IMR-90 (cell line): ENCODE results near the gene TMEM271. TPM values are rescaled to one million over a fixed set of nuclear protein-coding genes. Genes with fewer than 3 reads are reported as not detected.

Experiments
- ATAC-seq: fragments of 200-7000 bp; cut with Tn5 transposase; 2 replicates; pipeline ENCODE4 v1.9.1; 2020; ENCODE audit warnings: low read depth, mild to moderate bottlenecking, moderate library complexity
- BruUV-seq: library from RNA; stranded (reverse); fragments of 400-500 nt; replicated peaks from 2 replicates; lab custom pipeline; 2021; lab: Mats Ljungman, UMichigan
- CTCF ChIA-PET: fragments of 300-600 bp; formaldehyde crosslinking; extraction: SDS; loops from one replicate; lab custom pipeline; 2021; ENCODE audit warnings: antibody characterized with exemption; lab: Yijun Ruan, JAX
- POLR2A ChIA-PET: fragments of 300-600 bp; sonication (Branson Sonifier 250); formaldehyde crosslinking; loops from one replicate; lab custom pipeline; 2022; ENCODE audit warnings: antibody characterized with exemption; ENCODE audit not compliant: unreplicated experiment; lab: Charles Lee
- DNase-seq: peaks from one replicate; pipeline ENCODE4 v3.0.0; 2013
- H2AFZ ChIP-seq: replicated peaks from 2 replicates; pipeline ENCODE3; 2013; ENCODE audit warnings: low read length, mild to moderate bottlenecking; ENCODE audit not compliant: poor library complexity
- H2AK5ac ChIP-seq: 2 replicates; pipeline ENCODE4 v1.6.1; 2013; ENCODE audit warnings: low read depth, low read length, inconsistent platforms
- H2AK9ac ChIP-seq: replicated peaks from 2 replicates; pipeline ENCODE3; 2013; ENCODE audit warnings: mild to moderate bottlenecking, low read depth, low read length, moderate library complexity; ENCODE audit not compliant: poor library complexity
- H2BK120ac ChIP-seq: 2 replicates; pipeline ENCODE4 v1.6.1; 2013; ENCODE audit warnings: low read depth, low read length, inconsistent platforms
- H2BK15ac ChIP-seq: 3 replicates; pipeline ENCODE4 v1.6.1; 2013; ENCODE audit warnings: low read depth, low read length, inconsistent platforms
- H2BK20ac ChIP-seq: 2 replicates; pipeline ENCODE4 v1.6.1; 2013; ENCODE audit warnings: low read depth, mild to moderate bottlenecking, inconsistent platforms, low read length, moderate library complexity
- H2BK5ac ChIP-seq: 2 replicates; pipeline ENCODE4 v1.6.1; 2013; ENCODE audit warnings: mild to moderate bottlenecking, low read depth, low read length, inconsistent platforms; ENCODE audit not compliant: poor library complexity, severe bottlenecking
- H3K14ac ChIP-seq: replicated peaks from 2 replicates; pipeline ENCODE4 v1.6.1; 2013; ENCODE audit warnings: low read depth, low read length, inconsistent platforms
- H3K18ac ChIP-seq: 2 replicates; pipeline ENCODE4 v1.6.1; 2013; ENCODE audit warnings: low read depth, low read length, control low read depth
- H3K23ac ChIP-seq: 2 replicates; pipeline ENCODE4 v1.6.1; 2013; ENCODE audit warnings: low read depth, low read length, inconsistent platforms
- H3K27ac ChIP-seq: 2 replicates; pipeline ENCODE4 v1.5.1; 2013; ENCODE audit warnings: mild to moderate bottlenecking, control low read depth, low read length; ENCODE audit not compliant: insufficient read depth
- H3K27me3 ChIP-seq: 2 replicates; pipeline ENCODE4 v1.6.1; 2013; ENCODE audit warnings: low read length; ENCODE audit not compliant: control insufficient read depth, insufficient read depth
- H3K36me3 ChIP-seq: 2 replicates; pipeline ENCODE4 v1.6.1; 2013; ENCODE audit warnings: low read length, mixed read lengths; ENCODE audit not compliant: control insufficient read depth, insufficient read depth
- H3K4ac ChIP-seq: 2 replicates; pipeline ENCODE4 v1.6.1; 2013; ENCODE audit warnings: low read depth, low read length, inconsistent platforms
- H3K4me1 ChIP-seq: 2 replicates; pipeline ENCODE4 v1.6.1; 2013; ENCODE audit warnings: low read length, mixed read lengths; ENCODE audit not compliant: control insufficient read depth, insufficient read depth
- H3K4me2 ChIP-seq: 2 replicates; pipeline ENCODE4 v1.6.1; 2013; ENCODE audit warnings: low read depth, mild to moderate bottlenecking, control low read depth, low read length, moderate library complexity
- H3K4me3 ChIP-seq: 2 replicates; pipeline ENCODE4 v1.5.1; 2013; ENCODE audit warnings: low read depth, mild to moderate bottlenecking, control low read depth, low read length, moderate library complexity; ENCODE audit not compliant: insufficient read depth
- H3K56ac ChIP-seq: 2 replicates; pipeline ENCODE4 v1.6.1; 2013; ENCODE audit warnings: low read length, inconsistent platforms; ENCODE audit not compliant: insufficient read depth; ENCODE audit errors: extremely low read depth
- H3K79me1 ChIP-seq, 2 experiments: 2 replicates each; pipeline ENCODE4 v1.6.1; 2013; ENCODE audit warnings: low read length in 2 of 2, inconsistent platforms in 1 of 2, low read depth in 1 of 2
- H3K9ac ChIP-seq: 2 replicates; pipeline ENCODE4 v1.6.1; 2013; ENCODE audit warnings: low read depth, low read length, control low read depth
- H3K9me1 ChIP-seq: 2 replicates; pipeline ENCODE4 v1.6.1; 2013; ENCODE audit warnings: low read length, inconsistent platforms; ENCODE audit not compliant: insufficient read depth
- H3K9me3 ChIP-seq: 2 replicates; pipeline ENCODE4 v1.6.1; 2013; ENCODE audit warnings: low read length; ENCODE audit not compliant: control insufficient read depth, insufficient read depth
- H4K20me1 ChIP-seq: 2 replicates; pipeline ENCODE4 v1.6.1; 2013; ENCODE audit warnings: low read length, inconsistent platforms; ENCODE audit not compliant: insufficient read depth
- H4K5ac ChIP-seq: 2 replicates; pipeline ENCODE4 v1.6.1; 2013; ENCODE audit warnings: mild to moderate bottlenecking, low read depth, low read length, control low read depth
- H4K8ac ChIP-seq, 2 experiments: 2 replicates each; pipeline ENCODE4 v1.6.1; 2013; ENCODE audit warnings: low read depth in 2 of 2, low read length in 2 of 2, control low read depth in 1 of 2, inconsistent platforms in 1 of 2
- H4K91ac ChIP-seq: 2 replicates; pipeline ENCODE4 v1.6.1; 2013; ENCODE audit warnings: low read depth, low read length, inconsistent platforms; ENCODE audit not compliant: insufficient read depth
- CEBPB ChIP-seq: IDR thresholded peaks from 2 replicates; pipeline ENCODE4 v1.6.1; 2012; ENCODE audit warnings: low read depth, low read length, improper control_type of control experiment
- CHD1 ChIP-seq: IDR thresholded peaks from 2 replicates; pipeline ENCODE4 v1.6.1; 2012; ENCODE audit warnings: low read depth, low read length, improper control_type of control experiment
- FOS ChIP-seq: fragments of 150-350 bp; IDR thresholded peaks from 2 replicates; pipeline ENCODE4 v1.6.1; 2016; ENCODE audit warnings: low read depth, low read length
- MAFK ChIP-seq: IDR thresholded peaks from 2 replicates; pipeline ENCODE4 v1.6.1; 2012; ENCODE audit warnings: low read depth, low read length, improper control_type of control experiment
- MAZ ChIP-seq: IDR thresholded peaks from 2 replicates; pipeline ENCODE4 v1.6.1; 2012; ENCODE audit warnings: low read depth, mild to moderate bottlenecking, low read length, improper control_type of control experiment, moderate library complexity, borderline replicate concordance
- MXI1 ChIP-seq: IDR thresholded peaks from 2 replicates; pipeline ENCODE4 v1.6.1; 2012; ENCODE audit warnings: low read depth, mild to moderate bottlenecking, low read length, moderate library complexity, borderline replicate concordance
- NFE2L2 ChIP-seq: fragments of 150-350 bp; IDR thresholded peaks from 2 replicates; pipeline ENCODE4 v1.6.1; 2016; ENCODE audit warnings: low read depth, mild to moderate bottlenecking, low read length
- RAD21 ChIP-seq: IDR thresholded peaks from 2 replicates; pipeline ENCODE4 v1.6.1; 2012; ENCODE audit warnings: low read length, improper control_type of control experiment
- RCOR1 ChIP-seq: IDR thresholded peaks from 2 replicates; pipeline ENCODE4 v1.6.1; 2012; ENCODE audit warnings: mild to moderate bottlenecking, low read length, improper control_type of control experiment; ENCODE audit not compliant: insufficient replicate concordance
- RFX5 ChIP-seq: IDR thresholded peaks from 2 replicates; pipeline ENCODE4 v1.8.0; 2012; ENCODE audit warnings: low read depth, mild to moderate bottlenecking, low read length, moderate library complexity
- SMC3 ChIP-seq: fragments of 150-350 bp; IDR thresholded peaks from 2 replicates; pipeline ENCODE4 v1.6.1; 2016; ENCODE audit warnings: low read depth, mild to moderate bottlenecking, antibody characterized with exemption, low read length, moderate library complexity
- WGBS, 2 experiments: methylation state at CpG; one replicate each; pipeline versions ENCODE4 v1.1.5 to v1.1.7; 2013; ENCODE audit warnings: missing lambda C conversion rate in 2 of 2; ENCODE audit not compliant: insufficient read length in 1 of 2; ENCODE audit errors: extremely low coverage in 2 of 2; 5-methylcytosine and 5-hydroxymethylcytosine counted together
- dilution Hi-C: fragments of 300-500 bp; cut with HindIII; formaldehyde crosslinking; loops from one replicate; pipeline ENCODE4 v1.14.3; 2018; ENCODE audit warnings: low sequenced_read_pairs; ENCODE audit not compliant: unreplicated experiment
- in situ Hi-C: fragments of 300-500 bp; cut with MboI; formaldehyde crosslinking; loops from 3 replicates; pipeline ENCODE4 v1.14.3; 2019; ENCODE audit warnings: low sequenced_read_pairs, inconsistent platforms, mixed read lengths
- intact Hi-C: fragments of 100-400 bp; cut with micrococcal nuclease; formaldehyde crosslinking; loops from 2 replicates; pipeline ENCODE4 v1.10.0; 2022
- polyA plus RNA-seq, 3 experiments: library from polyadenylated mRNA; depleted of rRNA; stranded (reverse); fragments of >200 nt; gene quantifications; 2 replicates each; pipeline ENCODE4 v1.2.3, GENCODE V29; 2012; ENCODE audit warnings: low replicate concordance in 1 of 3
- total RNA-seq: library from RNA; depleted of rRNA; stranded (reverse); fragments of >200 nt; gene quantifications from 2 replicates; pipeline ENCODE4 v1.2.3, GENCODE V29; 2012
- TF ChIP-seq, protein P1 (sequence below): fragments of 150-350 bp; IDR thresholded peaks from 2 replicates; pipeline ENCODE4 v1.6.1; 2016; ENCODE audit warnings: low read depth, mild to moderate bottlenecking, low read length, moderate library complexity, borderline replicate concordance
- TF ChIP-seq, protein P2 (sequence below): fragments of 150-350 bp; IDR thresholded peaks from 2 replicates; pipeline ENCODE4 v1.6.1; 2017; ENCODE audit warnings: mild to moderate bottlenecking, antibody characterized with exemption, low read length, low read depth
- TF ChIP-seq, protein P3 (sequence below): conservative IDR thresholded peaks from 2 replicates; pipeline ENCODE4 v1.5.1; 2012; ENCODE audit warnings: mild to moderate bottlenecking, low read depth, low read length, improper control_type of control experiment

Gene TMEM271
- total and polyA plus RNA-seq, 2 of the 4 experiments (the other 2 are of a cell fraction), result not detected

DNA sequence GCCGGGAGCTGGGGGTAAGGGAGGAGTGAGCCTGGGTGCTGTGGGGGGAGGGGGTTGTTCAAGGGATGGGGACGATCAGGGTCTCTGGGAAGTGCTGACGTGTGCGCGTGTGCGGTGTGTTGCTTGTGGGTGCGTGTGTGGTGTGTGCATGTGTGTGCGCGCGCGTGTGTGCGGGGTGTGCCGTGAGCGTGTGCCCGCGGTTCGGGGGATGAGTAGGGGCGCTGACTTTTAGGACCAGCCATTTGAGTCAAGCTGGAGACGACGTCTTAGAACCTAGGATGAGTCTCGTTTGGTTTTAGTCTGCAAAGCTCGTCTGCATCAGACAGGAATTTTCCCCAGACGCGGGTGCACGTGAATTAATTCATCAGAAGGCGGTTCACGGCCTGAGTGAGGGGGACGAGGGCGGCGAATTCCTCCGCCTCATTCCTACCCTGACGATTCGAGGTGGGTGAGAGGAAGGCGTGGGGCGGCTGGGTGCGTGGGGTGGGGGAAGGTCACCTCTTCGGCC, 950 bp upstream of the TMEM271 start:
- no peaks in the 10 kb centered on the region for H3K9me1 ChIP-seq
- H3K23ac ChIP-seq, result no peak overlapping the region
- no peak overlapping the region for H2BK120ac ChIP-seq
- no peak overlapping the region for H3K18ac ChIP-seq
- BruUV-seq, result no TSS peak
- peak overlapping the region; percentile 33; the same call in 1 of the 2 replicates for H3K4me2 ChIP-seq
- no peak overlapping the region for H3K4me3 ChIP-seq
- no peak overlapping the region for H3K4ac ChIP-seq
- H4K5ac ChIP-seq, result no peak overlapping the region
- no peak overlapping the region for H4K91ac ChIP-seq
- no peak overlapping the region for H3K27ac ChIP-seq
- ChIA-PET POLR2A (no interaction called here), CTCF (no interaction called here)
- H3K56ac ChIP-seq, result no peak overlapping the region
- H2AFZ ChIP-seq, result peak overlapping the region; percentile 72
- H3K9me3 ChIP-seq, result 0 out of 2 replicates have a peak, but pooled peaks cover 3% of the 10 kb centered on the region
- no peak overlapping the region for H2BK20ac ChIP-seq
- ATAC-seq (no peak; the same call in 1 of the 2 replicates), DNase-seq (no peak)
- H3K9ac ChIP-seq, result no peak overlapping the region
- no peak overlapping the region for H4K8ac ChIP-seq
- peaks cover 58% of the 10 kb centered on the region for H3K27me3 ChIP-seq
- no peaks in the 10 kb centered on the region for H4K20me1 ChIP-seq
- intact Hi-C loops (no loop called here), in situ Hi-C loops (no loop called here), dilution Hi-C loops (no loop called here)
- no peak overlapping the region for H2BK15ac ChIP-seq
- no peak overlapping the region for H3K14ac ChIP-seq
- no peak overlapping the region for H2AK5ac ChIP-seq
- H2AK9ac ChIP-seq, result no peak overlapping the region
- WGBS, 2 experiments, result 6% methylated on average over 8 of the region's 37 CpGs; no CpG with 5 or more reads in 1 of the 2 experiments
- no peaks in the 10 kb centered on the region for H3K36me3 ChIP-seq
- no peak overlapping the region for H2BK5ac ChIP-seq
- TF ChIP-seq, protein P1, sequence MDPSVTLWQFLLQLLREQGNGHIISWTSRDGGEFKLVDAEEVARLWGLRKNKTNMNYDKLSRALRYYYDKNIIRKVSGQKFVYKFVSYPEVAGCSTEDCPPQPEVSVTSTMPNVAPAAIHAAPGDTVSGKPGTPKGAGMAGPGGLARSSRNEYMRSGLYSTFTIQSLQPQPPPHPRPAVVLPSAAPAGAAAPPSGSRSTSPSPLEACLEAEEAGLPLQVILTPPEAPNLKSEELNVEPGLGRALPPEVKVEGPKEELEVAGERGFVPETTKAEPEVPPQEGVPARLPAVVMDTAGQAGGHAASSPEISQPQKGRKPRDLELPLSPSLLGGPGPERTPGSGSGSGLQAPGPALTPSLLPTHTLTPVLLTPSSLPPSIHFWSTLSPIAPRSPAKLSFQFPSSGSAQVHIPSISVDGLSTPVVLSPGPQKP, result no peak
- no peak for TF ChIP-seq CHD1
- TF ChIP-seq RAD21, result no peak
- TF ChIP-seq MAZ, result no peak
- TF ChIP-seq FOS, result no peak
- no peak for TF ChIP-seq MAFK
- no peak for TF ChIP-seq NFE2L2
- TF ChIP-seq MXI1, result no peak
- TF ChIP-seq CEBPB, result no peak
- TF ChIP-seq RCOR1, result no peak
- TF ChIP-seq, protein P2, sequence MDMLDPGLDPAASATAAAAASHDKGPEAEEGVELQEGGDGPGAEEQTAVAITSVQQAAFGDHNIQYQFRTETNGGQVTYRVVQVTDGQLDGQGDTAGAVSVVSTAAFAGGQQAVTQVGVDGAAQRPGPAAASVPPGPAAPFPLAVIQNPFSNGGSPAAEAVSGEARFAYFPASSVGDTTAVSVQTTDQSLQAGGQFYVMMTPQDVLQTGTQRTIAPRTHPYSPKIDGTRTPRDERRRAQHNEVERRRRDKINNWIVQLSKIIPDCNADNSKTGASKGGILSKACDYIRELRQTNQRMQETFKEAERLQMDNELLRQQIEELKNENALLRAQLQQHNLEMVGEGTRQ, result no peak
- TF ChIP-seq, protein P3, sequence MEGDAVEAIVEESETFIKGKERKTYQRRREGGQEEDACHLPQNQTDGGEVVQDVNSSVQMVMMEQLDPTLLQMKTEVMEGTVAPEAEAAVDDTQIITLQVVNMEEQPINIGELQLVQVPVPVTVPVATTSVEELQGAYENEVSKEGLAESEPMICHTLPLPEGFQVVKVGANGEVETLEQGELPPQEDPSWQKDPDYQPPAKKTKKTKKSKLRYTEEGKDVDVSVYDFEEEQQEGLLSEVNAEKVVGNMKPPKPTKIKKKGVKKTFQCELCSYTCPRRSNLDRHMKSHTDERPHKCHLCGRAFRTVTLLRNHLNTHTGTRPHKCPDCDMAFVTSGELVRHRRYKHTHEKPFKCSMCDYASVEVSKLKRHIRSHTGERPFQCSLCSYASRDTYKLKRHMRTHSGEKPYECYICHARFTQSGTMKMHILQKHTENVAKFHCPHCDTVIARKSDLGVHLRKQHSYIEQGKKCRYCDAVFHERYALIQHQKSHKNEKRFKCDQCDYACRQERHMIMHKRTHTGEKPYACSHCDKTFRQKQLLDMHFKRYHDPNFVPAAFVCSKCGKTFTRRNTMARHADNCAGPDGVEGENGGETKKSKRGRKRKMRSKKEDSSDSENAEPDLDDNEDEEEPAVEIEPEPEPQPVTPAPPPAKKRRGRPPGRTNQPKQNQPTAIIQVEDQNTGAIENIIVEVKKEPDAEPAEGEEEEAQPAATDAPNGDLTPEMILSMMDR, result no peak
- no peak for TF ChIP-seq RFX5
- no peak for TF ChIP-seq SMC3
- H3K4me1 ChIP-seq, result no peaks in the 10 kb centered on the region; the same call in 1 of the 2 replicates
- no peaks in the 10 kb centered on the region for H3K79me1 ChIP-seq
